ENCODE data around the gene DPYSL5. TPM values are rescaled to one million over a fixed set of nuclear protein-coding genes. Genes with fewer than 3 reads are reported as not detected.

Gene DPYSL5
- total and polyA plus RNA-seq, 10 of the 15 experiments (the other 5 are each of a cell fraction or from before 2014, with no cell fraction given) = not detected

DNA sequence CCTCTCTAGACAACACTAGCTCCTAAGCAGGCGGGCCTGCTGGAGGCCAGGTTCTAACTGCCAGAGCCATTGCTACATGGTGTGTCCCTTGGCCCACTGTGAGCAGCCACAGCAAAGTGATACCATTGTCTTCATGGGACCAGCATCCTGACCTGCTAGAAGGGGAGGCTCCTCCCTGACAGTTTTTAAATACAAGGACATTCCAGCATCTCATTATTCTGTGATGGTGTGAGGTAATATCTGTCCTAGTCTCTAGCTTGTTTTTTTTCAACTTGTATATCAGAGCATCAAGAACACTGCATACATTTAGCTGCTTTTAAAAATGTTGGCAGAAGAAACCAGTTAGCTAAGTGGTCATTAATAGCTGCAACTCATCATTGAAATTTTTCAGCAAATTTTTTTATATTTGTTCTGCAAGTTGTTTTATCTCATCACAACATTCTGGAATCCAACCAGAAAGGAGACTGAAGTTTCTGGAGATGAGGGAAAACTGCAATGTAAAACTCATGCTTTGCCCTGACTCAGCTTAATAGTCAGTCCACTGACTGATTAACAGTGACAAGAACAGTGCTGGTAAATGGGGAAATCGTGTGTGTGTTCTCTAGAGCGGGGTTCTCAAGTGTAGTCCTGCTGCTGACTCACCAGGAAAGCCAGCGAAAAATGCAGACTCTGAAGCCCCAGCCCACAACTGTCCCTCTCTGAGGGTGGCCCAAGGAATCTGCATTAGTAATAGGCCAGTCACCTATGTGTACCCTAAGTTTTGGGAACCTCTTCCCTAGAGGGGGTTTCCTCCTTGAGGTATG, 140.3 kb downstream of the DPYSL5 start:
- ATAC-seq (no peak), FAIRE-seq (no peak), DNase-seq (ENCODE audit: low read depth, low spot score) (no peak)
- ChIA-PET RAD21 (ENCODE audit: unreplicated experiment) (no interaction called here), CTCF (interaction anchor here (1.1 kb wide), 1 partner anchor 26 kb away, joined by 3 read pairs; no protein-coding TSS in a partner anchor), POLR2A (no interaction called here), SMC1A (ENCODE audit: uncharacterized antibody, unreplicated experiment) (interaction anchor here (2.1 kb wide), 1 partner anchor 26 kb away, joined by 6 read pairs; no protein-coding TSS in a partner anchor)
- Histone ChIP-seq H3K4me2 (ENCODE audit: control insufficient read depth, insufficient read depth) (no peak overlapping the region), H4K20me1 (ENCODE audit: control insufficient read depth, insufficient read depth) (no peaks in the 10 kb centered on the region), H3K27me3 (replicated peaks in 1 of 2; ENCODE audit: control insufficient read depth in 2 of 2, insufficient read depth in 2 of 2, low read length in 1 of 2) (peaks cover 5% of the 10 kb centered on the region in 2 experiments), H3K79me2 (ENCODE audit: control insufficient read depth, insufficient read depth, low read length) (no peaks in the 10 kb centered on the region), H3K4me3 (no peak overlapping the region), H2AFZ (ENCODE audit: control insufficient read depth, low read depth, low read length) (no peak overlapping the region), H3K4me1 (ENCODE audit: control insufficient read depth, insufficient read depth, low read length) (no peaks in the 10 kb centered on the region), H3K27ac (ENCODE audit: control insufficient read depth, insufficient read depth) (no peak overlapping the region), H3K9ac (ENCODE audit: control insufficient read depth, insufficient read depth, low read length) (no peak overlapping the region), H3K9me3 (replicated peaks; ENCODE audit: control insufficient read depth, insufficient read depth, low read length) (no peaks in the 10 kb centered on the region), H3K36me3 (ENCODE audit: control insufficient read depth in 2 of 2, insufficient read depth in 2 of 2, low read length in 1 of 2) (no peaks in the 10 kb centered on the region)
- BruUV-seq (replicated peaks) = no TSS peak
- 6% methylated on average over 4 of the region's 4 CpGs for WGBS (ENCODE audit: insufficient coverage, insufficient replicate concordance, low lambda C conversion rate, missing lambda C conversion rate)
- in situ Hi-C loops (cut with MboI) = no loop called here
- intact Hi-C loops (cut with micrococcal nuclease; ENCODE audit: unreplicated experiment) = no loop called here
- no peak for TF ChIP-seq BMI1 (IDR thresholded peaks at IDR 0.05; ENCODE audit: borderline replicate concordance)
- TF ChIP-seq, protein P1, sequence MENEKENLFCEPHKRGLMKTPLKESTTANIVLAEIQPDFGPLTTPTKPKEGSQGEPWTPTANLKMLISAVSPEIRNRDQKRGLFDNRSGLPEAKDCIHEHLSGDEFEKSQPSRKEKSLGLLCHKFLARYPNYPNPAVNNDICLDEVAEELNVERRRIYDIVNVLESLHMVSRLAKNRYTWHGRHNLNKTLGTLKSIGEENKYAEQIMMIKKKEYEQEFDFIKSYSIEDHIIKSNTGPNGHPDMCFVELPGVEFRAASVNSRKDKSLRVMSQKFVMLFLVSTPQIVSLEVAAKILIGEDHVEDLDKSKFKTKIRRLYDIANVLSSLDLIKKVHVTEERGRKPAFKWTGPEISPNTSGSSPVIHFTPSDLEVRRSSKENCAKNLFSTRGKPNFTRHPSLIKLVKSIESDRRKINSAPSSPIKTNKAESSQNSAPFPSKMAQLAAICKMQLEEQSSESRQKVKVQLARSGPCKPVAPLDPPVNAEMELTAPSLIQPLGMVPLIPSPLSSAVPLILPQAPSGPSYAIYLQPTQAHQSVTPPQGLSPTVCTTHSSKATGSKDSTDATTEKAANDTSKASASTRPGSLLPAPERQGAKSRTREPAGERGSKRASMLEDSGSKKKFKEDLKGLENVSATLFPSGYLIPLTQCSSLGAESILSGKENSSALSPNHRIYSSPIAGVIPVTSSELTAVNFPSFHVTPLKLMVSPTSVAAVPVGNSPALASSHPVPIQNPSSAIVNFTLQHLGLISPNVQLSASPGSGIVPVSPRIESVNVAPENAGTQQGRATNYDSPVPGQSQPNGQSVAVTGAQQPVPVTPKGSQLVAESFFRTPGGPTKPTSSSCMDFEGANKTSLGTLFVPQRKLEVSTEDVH (IDR thresholded peaks at IDR 0.05; ENCODE audit: low read depth, partially characterized antibody) = no peak
- TF ChIP-seq FOXK2 (IDR thresholded peaks at IDR 0.05) = no peak
- no peak for TF ChIP-seq ZNF217 (IDR thresholded peaks at IDR 0.05)
- no peak for TF ChIP-seq BHLHE40 (IDR thresholded peaks at IDR 0.05; ENCODE audit: borderline replicate concordance in 1 of 2, low read depth in 2 of 2, low read length in 1 of 2)
- no peak for TF ChIP-seq HSF1 (IDR thresholded peaks at IDR 0.05; ENCODE audit: low read depth, low read length)
- TF ChIP-seq ZNF207 (IDR thresholded peaks at IDR 0.05; ENCODE audit: borderline replicate concordance) = no peak
- TF ChIP-seq CHD2 (IDR thresholded peaks at IDR 0.05; ENCODE audit: borderline replicate concordance, low read depth, low read length) = no peak
- TF ChIP-seq SMAD1 (IDR thresholded peaks at IDR 0.05; ENCODE audit: low read depth, partially characterized antibody) = no peak
- no peak for TF ChIP-seq RAD51 (IDR thresholded peaks at IDR 0.05)
- TF ChIP-seq, protein P2, sequence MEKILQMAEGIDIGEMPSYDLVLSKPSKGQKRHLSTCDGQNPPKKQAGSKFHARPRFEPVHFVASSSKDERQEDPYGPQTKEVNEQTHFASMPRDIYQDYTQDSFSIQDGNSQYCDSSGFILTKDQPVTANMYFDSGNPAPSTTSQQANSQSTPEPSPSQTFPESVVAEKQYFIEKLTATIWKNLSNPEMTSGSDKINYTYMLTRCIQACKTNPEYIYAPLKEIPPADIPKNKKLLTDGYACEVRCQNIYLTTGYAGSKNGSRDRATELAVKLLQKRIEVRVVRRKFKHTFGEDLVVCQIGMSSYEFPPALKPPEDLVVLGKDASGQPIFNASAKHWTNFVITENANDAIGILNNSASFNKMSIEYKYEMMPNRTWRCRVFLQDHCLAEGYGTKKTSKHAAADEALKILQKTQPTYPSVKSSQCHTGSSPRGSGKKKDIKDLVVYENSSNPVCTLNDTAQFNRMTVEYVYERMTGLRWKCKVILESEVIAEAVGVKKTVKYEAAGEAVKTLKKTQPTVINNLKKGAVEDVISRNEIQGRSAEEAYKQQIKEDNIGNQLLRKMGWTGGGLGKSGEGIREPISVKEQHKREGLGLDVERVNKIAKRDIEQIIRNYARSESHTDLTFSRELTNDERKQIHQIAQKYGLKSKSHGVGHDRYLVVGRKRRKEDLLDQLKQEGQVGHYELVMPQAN (conservative IDR thresholded peaks at IDR 0.05) = no peak
- TF ChIP-seq ZBTB4 (CRISPR knock-in tag; IDR thresholded peaks at IDR 0.05) = no peak
- TF ChIP-seq BCL11A (IDR thresholded peaks at IDR 0.05; ENCODE audit: low read depth, low read length) = no peak
- no peak for TF ChIP-seq POLR2A (IDR thresholded peaks at IDR 0.05; ENCODE audit: low read depth, low read length)

Data from GM12878 (cell line).